CD4-positive, alpha-beta T cell (primary cell): Measurements from ENCODE around the gene KRIT1. TPM values are rescaled to one million over a fixed set of nuclear protein-coding genes. Genes with fewer than 3 reads are reported as not detected.
"Not testable (repeated sequence)": the region's sequence is repeated elsewhere in the genome, so short reads cannot be mapped to it uniquely, and the experiment has no call there.

Experiments
- ATAC-seq: fragments of 200-7000 bp; cut with Tn5 transposase; one replicate; pipeline ENCODE4 v1.10.0; 2022; ENCODE audit warnings: mild to moderate bottlenecking; ENCODE audit not compliant: poor library complexity
- CTCF ChIA-PET: fragments of 350-600 bp; sonication (Branson Sonifier 250); formaldehyde crosslinking; loops from one replicate; lab custom pipeline; 2021; ENCODE audit warnings: antibody characterized with exemption, inconsistent platforms; lab: Charles Lee
- POLR2A ChIA-PET: fragments of 350-600 bp; sonication (Branson Sonifier 250); formaldehyde crosslinking; loops from one replicate; lab custom pipeline; 2021; ENCODE audit warnings: antibody characterized with exemption, inconsistent platforms; lab: Charles Lee
- DNase-seq, 14 experiments: peaks; one replicate each; pipeline ENCODE4 v3.0.0-alpha.2; 2013 to 2020; ENCODE audit warnings: mixed read lengths in 2 of 14
- H3K27ac ChIP-seq, 2 donors: one replicate each; pipeline versions ENCODE4 v1.5.1 to v1.7.0; 2013; ENCODE audit warnings: low read length in 2 of 2, low read depth in 1 of 2, mild to moderate bottlenecking in 1 of 2
- H3K27me3 ChIP-seq, 2 experiments: 1 replicate in 1 of 2; 2 replicates in 1 of 2; pipeline versions ENCODE4 v1.6.1 to v1.7.0; 2013; ENCODE audit warnings: low read length in 2 of 2, control low read depth in 1 of 2, mild to moderate bottlenecking in 1 of 2, moderate library complexity in 1 of 2; ENCODE audit not compliant: insufficient read depth in 2 of 2, control insufficient read depth in 1 of 2
- H3K36me3 ChIP-seq: one replicate; pipeline ENCODE4 v1.6.1; 2013; ENCODE audit warnings: low read length, control low read depth; ENCODE audit not compliant: insufficient read depth
- H3K4me1 ChIP-seq: one replicate; pipeline ENCODE4 v1.6.1; 2013; ENCODE audit warnings: low read length, control low read depth; ENCODE audit not compliant: insufficient read depth
- H3K4me3 ChIP-seq: one replicate; pipeline ENCODE4 v1.5.1; 2013; ENCODE audit warnings: mild to moderate bottlenecking, low read length, moderate library complexity
- H3K9me3 ChIP-seq, 2 experiments: 1 replicate in 1 of 2; 2 replicates in 1 of 2; pipeline versions ENCODE4 v1.6.1 to v1.7.0; 2013; ENCODE audit warnings: low read length in 2 of 2, mild to moderate bottlenecking in 2 of 2, control low read depth in 1 of 2, moderate library complexity in 1 of 2; ENCODE audit not compliant: control insufficient read depth in 1 of 2, insufficient read depth in 1 of 2
- H3K27ac Mint-ChIP-seq: one replicate; pipeline ENCODE4 v1.8.0; 2020; ENCODE audit warnings: mixed read lengths
- H3K27me3 Mint-ChIP-seq: one replicate; pipeline ENCODE4 v1.8.0; 2021; ENCODE audit warnings: mixed read lengths
- H3K36me3 Mint-ChIP-seq: one replicate; pipeline ENCODE4 v1.8.0; 2021; ENCODE audit warnings: low read depth, mixed read lengths
- H3K4me1 Mint-ChIP-seq: one replicate; pipeline ENCODE4 v1.8.0; 2021; ENCODE audit warnings: low read depth, mixed read lengths
- H3K4me3 Mint-ChIP-seq: one replicate; pipeline ENCODE4 v1.8.0; 2020; ENCODE audit warnings: mild to moderate bottlenecking, mixed read lengths
- H3K9me3 Mint-ChIP-seq: one replicate; pipeline ENCODE4 v1.8.0; 2020; ENCODE audit warnings: mixed read lengths
- CTCF ChIP-seq: fragments of 200-600 bp; IDR thresholded peaks from one replicate; pipeline ENCODE4 v1.8.0; 2022; ENCODE audit warnings: antibody characterized with exemption, mild to moderate bottlenecking
- intact Hi-C, 2 experiments: fragments of 100-400 bp; cut with DNase I in 1 of 2; cut with micrococcal nuclease in 1 of 2; formaldehyde crosslinking; loops; one replicate each; pipeline versions ENCODE4 v1.15.1 to v1.9.0; 2023 to 2025; cut with DNase I, micrococcal nuclease
- total RNA-seq, 174 experiments: library from RNA in 2 of 174; stranded (reverse) in 2 of 174; gene quantifications; one replicate each; pipeline ENCODE4 v1.2.3 and lab custom pipeline; 2021 to 2026

Gene KRIT1
- total RNA-seq, 2 experiments from 2014 or later: 28.6 to 28.7 TPM

- intact Hi-C loops: no loop called here
- Mint-ChIP-seq H3K36me3 (peaks cover 90% of the 10 kb centered on the region), H3K9me3 (no peaks in the 10 kb centered on the region), H3K4me1 (no peaks in the 10 kb centered on the region), H3K27ac (no peak overlapping the region), H3K4me3 (no peak overlapping the region), H3K27me3 (no peaks in the 10 kb centered on the region)
- CTCF ChIA-PET: no interaction called here
- peaks cover 0 to under 1% of the 10 kb centered on the region in 2 experiments for H3K9me3 ChIP-seq
- no peak for ATAC-seq
- TF ChIP-seq CTCF: no peak
- H3K4me1 ChIP-seq: no peaks in the 10 kb centered on the region
- no peak for DNase-seq
- H3K27ac ChIP-seq: no peak overlapping the region
- POLR2A ChIA-PET: no interaction called here
- no peak overlapping the region for H3K4me3 ChIP-seq
- H3K27me3 ChIP-seq: no peaks in the 10 kb centered on the region
- H3K36me3 ChIP-seq: peaks cover 49% of the 10 kb centered on the region
These were observed 44.9 kb downstream of the KRIT1 start for GRCh38 chr7:92200791-92201190.

- TF ChIP-seq CTCF: no peak
- CTCF ChIA-PET: no interaction called here
- H3K27ac Mint-ChIP-seq: no peak overlapping the region
- POLR2A ChIA-PET: no interaction called here
- no peaks in the 10 kb centered on the region for H3K27me3 Mint-ChIP-seq
- Histone ChIP-seq H3K27ac (no peak overlapping the region), H3K36me3 (no peaks in the 10 kb centered on the region), H3K4me3 (no peak overlapping the region), H3K9me3 (peaks cover 21% of the 10 kb centered on the region in 2 experiments), H3K27me3 (no peaks in the 10 kb centered on the region), H3K4me1 (no peaks in the 10 kb centered on the region)
- H3K4me1 Mint-ChIP-seq: no peaks in the 10 kb centered on the region
- DNase-seq (no peak), ATAC-seq (no peak)
- peaks cover 42% of the 10 kb centered on the region for H3K36me3 Mint-ChIP-seq
- intact Hi-C loops: no loop called here
- H3K9me3 Mint-ChIP-seq: peaks cover 13% of the 10 kb centered on the region
- H3K4me3 Mint-ChIP-seq: no peak overlapping the region
These were observed 53.4 kb downstream of the KRIT1 start for GRCh38 chr7:92192326-92192725.

- H3K27ac ChIP-seq, H3K4me3 Mint-ChIP-seq, H3K4me1 Mint-ChIP-seq, H3K4me3 ChIP-seq, H3K27me3 ChIP-seq, ATAC-seq, POLR2A ChIA-PET, H3K36me3 ChIP-seq, H3K4me1 ChIP-seq, H3K27me3 Mint-ChIP-seq, H3K27ac Mint-ChIP-seq, DNase-seq, CTCF ChIA-PET, intact Hi-C loops: not testable (repeated sequence)
- peaks cover 21% of the 10 kb centered on the region in 2 experiments for H3K9me3 ChIP-seq
- H3K9me3 Mint-ChIP-seq: peaks cover 13% of the 10 kb centered on the region
- peaks cover 22% of the 10 kb centered on the region for H3K36me3 Mint-ChIP-seq
These were observed 56.5 kb downstream of the KRIT1 start for GRCh38 chr7:92189246-92189645.

- not testable (repeated sequence) for H3K9me3 Mint-ChIP-seq
These were observed 61.4 kb downstream of the KRIT1 start for GRCh38 chr7:92184294-92184693.

More at GRCh38 chr7:92184294-92184693, 61.4 kb downstream of the KRIT1 start:
- H3K36me3 ChIP-seq, H3K4me3 ChIP-seq, POLR2A ChIA-PET, ATAC-seq, H3K27me3 Mint-ChIP-seq, H3K4me1 ChIP-seq, H3K27me3 ChIP-seq, H3K36me3 Mint-ChIP-seq, H3K4me3 Mint-ChIP-seq, CTCF ChIA-PET, H3K27ac ChIP-seq, DNase-seq, intact Hi-C loops, H3K9me3 ChIP-seq, H3K27ac Mint-ChIP-seq, H3K4me1 Mint-ChIP-seq: not testable (repeated sequence)
